Measurements from ENCODE around the gene NACC2.

The NACC2 gene

DNA sequence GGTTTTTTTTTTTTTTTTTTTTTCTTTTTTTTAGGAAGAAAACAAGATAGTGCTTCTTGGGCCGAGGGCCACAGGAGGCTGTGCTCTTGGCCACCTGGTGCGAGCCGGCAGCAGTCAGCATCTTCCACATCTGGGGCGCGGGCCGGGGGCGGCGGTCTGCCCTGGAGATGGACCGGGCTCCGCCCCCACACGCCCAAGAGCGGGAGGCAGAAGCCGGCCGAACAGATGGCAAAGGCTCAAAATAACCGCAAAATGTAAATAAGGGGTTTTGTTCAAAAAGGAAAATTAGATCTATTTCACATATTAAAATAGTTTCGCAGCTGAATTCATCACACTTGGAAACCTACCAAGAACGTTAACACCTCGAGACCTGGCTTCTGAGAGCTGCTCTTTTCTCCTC lies 82.4 kb downstream of the NACC2 start:
- TF ChIP-seq, protein P1, sequence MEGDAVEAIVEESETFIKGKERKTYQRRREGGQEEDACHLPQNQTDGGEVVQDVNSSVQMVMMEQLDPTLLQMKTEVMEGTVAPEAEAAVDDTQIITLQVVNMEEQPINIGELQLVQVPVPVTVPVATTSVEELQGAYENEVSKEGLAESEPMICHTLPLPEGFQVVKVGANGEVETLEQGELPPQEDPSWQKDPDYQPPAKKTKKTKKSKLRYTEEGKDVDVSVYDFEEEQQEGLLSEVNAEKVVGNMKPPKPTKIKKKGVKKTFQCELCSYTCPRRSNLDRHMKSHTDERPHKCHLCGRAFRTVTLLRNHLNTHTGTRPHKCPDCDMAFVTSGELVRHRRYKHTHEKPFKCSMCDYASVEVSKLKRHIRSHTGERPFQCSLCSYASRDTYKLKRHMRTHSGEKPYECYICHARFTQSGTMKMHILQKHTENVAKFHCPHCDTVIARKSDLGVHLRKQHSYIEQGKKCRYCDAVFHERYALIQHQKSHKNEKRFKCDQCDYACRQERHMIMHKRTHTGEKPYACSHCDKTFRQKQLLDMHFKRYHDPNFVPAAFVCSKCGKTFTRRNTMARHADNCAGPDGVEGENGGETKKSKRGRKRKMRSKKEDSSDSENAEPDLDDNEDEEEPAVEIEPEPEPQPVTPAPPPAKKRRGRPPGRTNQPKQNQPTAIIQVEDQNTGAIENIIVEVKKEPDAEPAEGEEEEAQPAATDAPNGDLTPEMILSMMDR (IDR thresholded peaks at IDR 0.05; ENCODE audit: low read depth, low read length), result no peak
- DNase-seq (ENCODE audit: extremely low read depth, low read depth), result no peak

DNA sequence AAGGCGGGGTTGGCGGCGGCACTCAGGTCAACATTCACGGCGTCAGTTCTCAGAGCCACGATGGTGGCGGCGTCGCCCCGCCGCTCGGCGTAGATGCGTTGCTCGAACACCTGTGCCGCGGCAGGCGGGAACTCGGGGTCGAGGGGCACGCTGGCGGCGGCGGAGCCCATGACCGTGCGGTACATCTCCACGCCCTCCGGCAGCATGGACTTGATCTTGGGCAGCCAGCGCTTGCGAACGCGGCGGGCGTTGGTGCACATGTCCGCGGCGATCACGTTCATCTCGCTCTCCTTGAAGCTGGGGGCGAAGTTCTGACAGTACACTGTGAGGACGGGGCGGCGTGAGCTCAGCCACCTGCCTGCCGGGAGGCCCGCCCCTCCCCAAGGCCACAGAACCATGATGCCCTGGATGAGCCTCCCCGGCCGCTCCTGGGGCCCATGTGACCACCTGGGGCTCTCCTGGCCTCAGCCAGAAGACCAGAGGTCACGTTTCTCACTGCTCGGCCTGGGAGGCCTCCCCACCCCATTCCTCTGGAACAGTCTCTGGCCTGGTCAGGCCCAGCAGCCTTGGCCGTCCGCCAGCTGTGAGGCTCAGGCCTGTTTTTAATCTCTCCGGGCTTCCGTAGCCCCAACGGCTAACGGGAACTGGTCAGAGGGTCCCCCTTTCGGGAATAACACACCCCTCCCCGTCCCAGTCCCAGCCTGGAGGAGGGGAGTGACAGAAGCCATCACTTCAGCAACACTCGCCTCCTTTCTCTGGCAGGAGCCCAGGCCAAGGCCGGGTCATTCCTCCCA lies 83.2 kb downstream of the NACC2 start:
- TF ChIP-seq, protein P1 (IDR thresholded peaks at IDR 0.05; ENCODE audit: low read depth, low read length), result no peak
- DNase-seq (ENCODE audit: extremely low read depth, low read depth), result peak; percentile 35

DNA sequence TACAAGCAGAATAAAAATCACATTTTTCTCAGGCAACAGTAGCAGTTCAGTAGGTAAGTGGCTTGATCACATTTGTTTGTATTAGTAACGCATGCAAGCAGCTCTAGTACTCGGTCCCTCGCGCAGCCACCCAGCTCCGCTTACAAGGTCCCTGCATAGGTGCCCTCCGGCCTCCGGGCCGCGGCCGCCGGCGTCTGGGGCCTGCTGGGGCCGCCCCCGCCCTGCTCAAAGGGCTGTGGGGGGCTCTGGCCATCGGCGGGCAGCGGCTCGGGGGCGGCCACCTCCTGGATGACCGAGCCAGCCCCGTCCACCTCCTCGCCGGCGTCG lies 83.8 kb downstream of the NACC2 start:
- no peak for DNase-seq (ENCODE audit: extremely low read depth, low read depth)
- TF ChIP-seq, protein P1 (IDR thresholded peaks at IDR 0.05; ENCODE audit: low read depth, low read length), result no peak

DNA sequence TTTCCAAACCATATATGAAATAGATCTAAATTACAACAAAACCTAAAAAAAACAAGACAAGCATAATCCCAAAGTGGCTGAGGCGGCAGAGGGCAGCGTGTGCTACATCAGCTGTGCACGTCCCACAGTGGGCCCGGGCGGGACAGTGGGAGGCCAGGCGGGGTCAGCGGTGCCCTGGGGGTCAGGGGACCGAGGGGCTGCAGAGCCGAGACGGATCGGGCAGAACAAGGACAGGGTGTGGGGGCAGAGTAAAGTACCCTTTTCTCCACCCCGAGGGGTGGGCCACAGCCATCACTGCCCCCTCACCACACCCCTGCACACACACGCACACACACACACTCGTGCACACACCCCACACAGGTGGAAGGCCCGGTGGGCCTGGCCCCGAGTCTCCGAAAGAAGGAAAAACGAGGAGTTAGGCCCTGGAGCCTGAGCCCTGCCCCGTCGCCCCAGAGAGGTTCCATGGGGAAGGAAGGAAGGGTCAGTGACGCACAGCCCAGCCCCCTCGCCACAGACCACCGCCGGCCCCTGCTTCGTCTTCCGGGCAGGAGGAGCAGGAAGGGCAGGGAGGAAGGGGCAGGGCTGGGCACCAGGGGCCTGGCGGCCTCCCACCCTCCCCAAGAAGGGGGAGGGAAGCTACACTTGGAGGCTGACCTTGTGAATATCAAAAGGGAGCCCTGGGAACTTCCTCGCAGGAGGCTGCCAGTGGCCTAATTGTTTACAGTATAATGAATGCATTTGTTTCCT lies 84.3 kb downstream of the NACC2 start:
- TF ChIP-seq, protein P1 (IDR thresholded peaks at IDR 0.05; ENCODE audit: low read depth, low read length), result no peak
- no peak for DNase-seq (ENCODE audit: extremely low read depth, low read depth)

DNA sequence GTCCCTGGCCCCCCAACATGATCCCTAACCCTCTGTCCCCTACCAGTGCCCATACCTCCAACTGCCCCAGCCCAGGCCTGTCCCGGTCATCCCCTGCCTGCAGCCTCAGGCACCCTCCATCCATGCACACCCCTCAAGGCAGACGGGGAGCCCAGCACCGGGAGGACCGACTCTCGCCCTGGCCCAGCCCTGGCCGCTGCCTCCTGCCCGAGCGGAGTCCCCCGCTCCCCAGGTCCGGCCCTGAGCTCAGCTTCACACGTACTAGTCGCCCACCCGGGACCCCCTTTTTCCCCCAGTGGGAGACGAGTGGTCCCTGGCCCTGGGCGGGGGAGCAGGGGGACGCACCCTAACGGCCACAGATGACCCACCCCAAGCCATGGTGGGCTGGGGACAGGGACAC lies 84.9 kb downstream of the NACC2 start:
- TF ChIP-seq, protein P1 (IDR thresholded peaks at IDR 0.05; ENCODE audit: low read depth, low read length), result no peak
- DNase-seq (ENCODE audit: extremely low read depth, low read depth), result no peak

DNA sequence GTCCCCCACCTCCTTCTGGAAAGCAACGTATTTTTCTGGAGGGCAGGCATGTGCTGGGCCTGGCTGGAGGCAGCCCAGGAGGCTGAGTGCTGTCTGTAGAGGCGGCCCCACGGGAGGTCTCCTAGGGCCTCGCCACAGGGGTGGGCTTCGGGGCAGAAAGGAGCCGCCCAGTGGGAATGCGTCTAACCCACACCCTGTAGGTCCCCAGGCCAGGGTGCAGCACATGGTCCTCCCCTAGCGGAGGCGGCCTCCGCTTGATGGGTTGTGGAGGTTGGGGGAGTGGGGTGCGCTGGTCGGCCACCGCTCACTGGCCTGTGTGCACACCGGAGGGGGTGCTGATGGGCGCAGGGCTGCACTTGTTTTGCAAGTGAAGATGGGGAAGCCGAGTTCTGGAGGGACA lies 85.6 kb downstream of the NACC2 start:
- TF ChIP-seq, protein P1 (IDR thresholded peaks at IDR 0.05; ENCODE audit: low read depth, low read length), result no peak
- no peak for DNase-seq (ENCODE audit: extremely low read depth, low read depth)

DNA sequence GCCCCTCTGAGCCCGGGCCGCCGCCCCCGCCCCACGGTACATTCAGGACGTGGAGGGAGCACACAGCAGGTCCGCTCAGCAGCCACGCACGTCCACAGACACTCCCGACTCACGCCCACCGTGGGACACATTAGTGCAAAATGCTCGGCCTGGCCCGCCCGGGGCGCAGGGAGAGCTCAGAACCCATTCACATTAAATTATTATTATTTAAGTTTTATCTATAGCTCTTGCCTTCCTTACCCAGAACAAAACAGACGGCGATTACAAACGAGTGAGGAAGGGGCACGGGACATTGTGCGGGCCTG lies 86.4 kb downstream of the NACC2 start:
- TF ChIP-seq, protein P1 (IDR thresholded peaks at IDR 0.05; ENCODE audit: low read depth, low read length), result no peak
- no peak for DNase-seq (ENCODE audit: extremely low read depth, low read depth)
